ENCODE results near the gene TTC7B.

TTC7B gene

GRCh38 chr14:90674716-90675115 is 141.5 kb downstream of the TTC7B start:
- DNase-seq (ENCODE audit: low read depth), result no peak

GRCh38 chr14:90674043-90674670 is 142.1 kb downstream of the TTC7B start:
- DNase-seq (ENCODE audit: low read depth), result no peak

DNA sequence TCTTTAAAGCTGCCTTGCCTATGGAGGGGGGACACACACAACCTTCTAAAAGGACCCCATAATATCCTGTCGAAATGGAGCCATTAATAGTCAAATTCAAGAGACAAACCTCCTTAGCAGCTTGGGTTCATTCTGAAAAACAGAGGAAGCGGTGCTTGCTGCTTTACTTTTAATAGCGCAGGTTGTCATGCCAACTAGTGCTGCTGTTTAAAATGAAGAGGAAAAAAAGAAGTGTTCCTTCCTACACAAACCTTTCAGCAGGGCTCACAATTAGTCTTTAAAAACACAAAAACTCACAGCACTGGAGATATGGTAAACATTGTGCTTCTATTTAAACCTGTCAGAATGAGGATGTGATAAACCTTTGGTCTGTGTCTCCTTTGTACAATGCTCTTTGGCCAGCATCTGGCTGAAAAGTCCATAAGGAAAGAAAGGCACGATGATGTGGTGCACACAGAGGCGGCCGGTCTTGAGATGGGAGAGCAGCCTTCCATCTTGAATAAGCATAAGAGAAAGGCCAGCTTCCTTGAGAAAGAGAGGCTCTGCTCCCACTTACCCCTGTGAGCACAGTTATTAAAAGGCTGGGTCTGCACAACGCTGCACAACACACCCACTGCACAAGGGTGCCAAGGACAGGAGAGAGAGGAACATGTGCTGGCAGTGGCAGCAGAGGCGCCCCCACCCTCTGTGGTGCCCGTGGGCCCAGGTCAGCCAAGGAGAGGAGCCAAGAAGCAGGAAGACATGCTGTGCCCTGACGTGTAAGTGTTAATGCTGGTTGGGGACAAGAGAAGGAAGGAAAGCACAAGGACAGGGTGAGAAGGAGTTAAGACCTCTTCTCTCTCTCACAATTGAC is 144.6 kb downstream of the TTC7B start:
- DNase-seq (ENCODE audit: low read depth), result no peak

GRCh38 chr14:90669731-90670130 is 146.5 kb downstream of the TTC7B start:
- no peak for DNase-seq (ENCODE audit: low read depth)

DNA sequence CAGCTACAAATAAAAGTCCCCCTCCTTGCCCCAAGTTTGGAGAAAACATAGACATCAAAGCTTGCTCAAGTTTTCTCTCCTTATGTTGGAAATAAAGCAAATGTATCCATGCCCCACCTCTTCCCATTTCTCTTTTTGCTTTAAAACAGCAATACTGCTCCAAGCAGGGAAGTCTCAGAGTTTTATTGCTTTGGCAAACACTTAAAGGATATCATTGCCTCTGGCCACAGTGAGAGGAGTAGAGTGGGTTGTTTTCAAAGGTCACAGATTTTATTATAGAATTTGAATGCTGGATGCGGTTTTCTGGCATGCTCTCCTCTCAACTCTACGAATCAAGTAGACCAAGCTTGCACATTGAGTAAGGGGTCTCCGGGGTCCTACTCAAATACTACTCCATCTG is 149.7 kb downstream of the TTC7B start:
- no peak for DNase-seq (ENCODE audit: low read depth)

DNA sequence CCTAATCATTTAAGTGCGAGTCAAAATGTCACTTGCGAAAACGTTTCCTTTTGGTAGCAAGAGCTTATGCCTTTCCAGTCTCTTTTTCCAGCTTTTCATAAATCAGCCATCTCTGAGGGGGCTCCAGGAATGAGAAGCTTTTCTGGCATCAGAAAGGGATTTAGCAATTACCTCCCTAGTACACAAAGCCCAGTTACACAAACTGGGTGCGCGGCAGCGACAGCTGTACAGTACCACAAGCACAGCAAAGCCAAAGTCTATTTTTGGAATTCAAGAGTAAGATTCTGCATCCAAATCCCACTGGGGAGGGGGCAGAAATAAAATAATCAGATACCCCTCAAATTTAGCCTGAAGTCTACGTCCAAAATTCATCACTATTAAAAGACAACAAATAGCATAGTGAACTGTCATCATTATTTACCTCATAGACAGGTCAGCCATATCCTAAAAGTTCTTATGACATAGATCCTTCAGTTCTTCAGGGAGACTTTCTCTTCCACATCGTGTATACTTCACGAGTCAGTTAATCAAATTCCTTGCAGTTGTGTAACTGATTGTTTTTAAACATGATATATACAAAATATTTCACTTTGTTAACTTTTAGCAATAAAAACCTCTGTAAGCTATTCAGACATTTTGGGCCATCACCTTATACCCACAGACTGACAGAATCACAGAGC is 150.8 kb downstream of the TTC7B start:
- no peak for DNase-seq (ENCODE audit: low read depth)

DNA sequence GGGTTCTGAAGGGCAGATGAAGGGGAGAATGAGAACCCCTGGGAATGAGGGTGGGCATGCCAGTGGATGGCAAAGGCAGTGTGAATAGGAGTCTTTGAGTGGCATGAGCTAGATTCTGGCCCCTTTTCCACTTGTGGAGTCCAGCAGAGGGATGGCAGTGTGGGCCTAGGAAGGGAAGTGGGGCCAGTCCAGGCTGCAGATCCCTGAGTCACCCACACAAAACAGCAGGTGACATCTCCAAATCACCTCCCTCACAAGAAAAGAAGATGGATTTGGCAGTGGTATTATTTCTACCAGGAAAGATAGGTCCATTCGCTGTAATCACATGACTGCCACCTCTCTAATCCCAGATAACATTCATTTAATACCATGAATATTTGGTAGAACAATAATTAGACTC is 151.3 kb downstream of the TTC7B start:
- no peak for DNase-seq (ENCODE audit: low read depth)

DNA sequence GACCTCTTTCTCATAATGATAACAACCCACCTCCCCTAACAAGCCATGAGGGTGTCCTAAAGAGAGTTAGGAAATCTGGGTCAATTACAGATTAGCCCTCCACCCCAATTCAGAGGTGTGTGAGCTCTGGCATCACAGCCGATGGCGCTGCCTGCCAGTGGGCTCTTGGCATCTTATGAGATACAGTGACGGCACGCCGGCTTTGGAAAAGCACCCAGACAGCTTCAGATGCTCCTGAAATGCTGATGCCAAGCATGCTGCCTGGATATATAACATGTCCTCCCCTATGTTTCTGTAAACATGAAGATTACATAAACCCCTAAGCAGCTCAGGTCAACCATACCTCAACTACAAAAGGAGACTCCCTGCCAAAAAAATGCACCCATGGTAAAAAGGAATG is 152.6 kb downstream of the TTC7B start:
- no peak for DNase-seq (ENCODE audit: low read depth)

DNA sequence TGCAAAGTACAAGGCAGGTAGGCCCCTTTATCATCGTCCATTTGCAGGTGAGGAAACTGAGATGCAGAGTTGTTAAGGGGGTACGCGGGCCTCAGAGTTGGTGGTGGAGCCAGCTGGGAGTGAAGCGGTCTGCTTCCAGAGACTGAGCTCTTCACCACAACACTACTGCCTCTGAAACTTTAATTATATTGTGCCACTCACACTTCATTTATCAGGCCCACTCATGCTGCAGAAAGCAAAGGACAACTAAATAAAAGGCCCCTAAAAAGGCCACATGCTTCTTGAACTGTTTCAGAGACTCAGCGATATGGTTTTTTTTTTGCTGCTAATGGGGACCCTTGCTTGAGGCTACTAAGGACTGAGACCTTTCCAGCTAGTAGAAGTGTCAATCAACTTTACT is 153.1 kb downstream of the TTC7B start:
- DNase-seq (ENCODE audit: low read depth), result no peak

DNA sequence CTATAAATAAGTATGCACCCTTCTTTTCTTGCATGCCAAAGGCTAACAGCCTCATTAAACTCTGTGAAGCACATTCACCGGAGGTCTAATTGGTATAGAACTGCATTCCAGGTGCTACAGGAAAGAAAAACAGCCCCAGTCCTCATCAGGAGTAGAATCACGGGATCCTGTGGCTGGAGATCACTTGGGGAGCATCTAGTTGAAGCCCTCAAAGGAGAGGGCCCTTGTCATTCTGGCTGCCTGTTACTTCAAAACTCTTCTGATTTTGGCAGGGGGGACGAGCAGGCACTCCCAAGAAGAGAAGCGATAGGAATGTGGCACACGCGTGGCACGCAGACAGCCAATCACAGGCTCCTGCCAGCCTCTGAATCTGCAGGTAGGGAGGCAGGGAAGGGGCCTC is 154.4 kb downstream of the TTC7B start:
- no peak for DNase-seq (ENCODE audit: low read depth)

- no peak for DNase-seq (ENCODE audit: low read depth)
Observed at GRCh38 chr14:90660865-90661570, 155.2 kb downstream of the TTC7B start.

DNA sequence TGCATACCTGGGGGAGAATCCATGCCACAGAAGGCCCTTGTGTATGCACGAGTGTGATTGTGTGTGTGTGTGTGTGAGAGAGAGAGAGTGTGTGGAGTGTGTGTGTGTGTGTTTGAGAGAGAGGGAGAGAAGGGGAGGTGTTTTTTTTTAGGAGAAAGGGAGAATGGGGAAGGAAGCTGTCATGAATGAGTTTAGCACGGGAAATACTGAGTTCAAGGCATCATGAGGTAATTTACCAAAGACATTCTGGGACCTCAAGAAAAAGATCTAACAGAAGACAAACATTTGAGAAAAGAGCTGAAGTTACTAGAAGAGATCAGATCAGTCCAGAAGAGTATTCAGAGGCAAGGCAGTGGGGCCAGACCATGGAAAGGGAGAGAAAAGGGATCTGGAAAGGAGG is 157.1 kb downstream of the TTC7B start:
- DNase-seq (ENCODE audit: low read depth), result no peak

DNA sequence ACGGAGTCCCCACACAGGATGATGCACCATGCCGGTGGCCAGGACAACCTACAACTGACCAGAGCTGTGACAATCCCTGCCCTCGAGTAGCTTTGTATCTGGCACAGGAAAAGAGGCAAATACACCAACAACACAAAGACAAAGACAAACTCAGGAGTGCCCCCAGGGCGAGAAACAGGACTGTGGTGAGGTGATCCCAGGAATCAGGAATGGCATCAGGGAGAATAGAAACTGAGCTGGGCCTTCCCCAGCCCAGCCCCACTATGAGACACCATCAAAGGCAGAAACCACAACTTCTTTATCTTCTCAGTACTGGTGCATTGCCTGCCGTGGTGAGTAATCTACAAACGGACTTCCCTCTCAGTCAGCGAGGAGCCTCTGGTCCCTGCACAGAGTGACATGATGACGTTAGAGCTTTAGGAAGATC is 157.7 kb downstream of the TTC7B start:
- no peak for DNase-seq (ENCODE audit: low read depth)

GRCh38 chr14:90656973-90657372 is 159.3 kb downstream of the TTC7B start:
- DNase-seq (ENCODE audit: low read depth), result no peak

GRCh38 chr14:90655829-90656228 is 160.4 kb downstream of the TTC7B start:
- no peak for DNase-seq (ENCODE audit: low read depth)

DNA sequence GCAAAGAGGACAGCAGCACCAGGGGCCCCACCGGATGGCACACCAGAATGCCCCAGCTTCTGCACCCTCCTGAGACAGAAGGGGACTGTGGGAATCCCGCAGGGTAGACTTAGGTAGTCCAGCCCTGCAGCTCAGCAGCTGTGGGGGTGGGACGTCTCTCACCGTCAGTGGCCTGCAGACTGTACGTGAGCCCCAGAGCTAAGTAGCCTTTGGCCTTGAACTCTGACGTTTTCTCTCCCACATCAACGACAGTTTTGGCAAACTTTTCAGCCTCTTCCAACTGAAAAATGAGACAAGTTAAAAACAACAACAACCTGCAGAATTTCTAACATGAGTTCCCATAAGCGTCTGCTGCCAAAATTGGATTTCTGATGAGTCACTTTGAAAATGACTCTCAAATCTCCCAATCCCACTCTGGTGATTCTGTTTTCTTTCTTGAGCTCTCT is 161.4 kb downstream of the TTC7B start:
- DNase-seq (ENCODE audit: low read depth), result no peak

GRCh38 chr14:90652626-90653025 is 163.6 kb downstream of the TTC7B start:
- DNase-seq (ENCODE audit: low read depth), result no peak

DNA sequence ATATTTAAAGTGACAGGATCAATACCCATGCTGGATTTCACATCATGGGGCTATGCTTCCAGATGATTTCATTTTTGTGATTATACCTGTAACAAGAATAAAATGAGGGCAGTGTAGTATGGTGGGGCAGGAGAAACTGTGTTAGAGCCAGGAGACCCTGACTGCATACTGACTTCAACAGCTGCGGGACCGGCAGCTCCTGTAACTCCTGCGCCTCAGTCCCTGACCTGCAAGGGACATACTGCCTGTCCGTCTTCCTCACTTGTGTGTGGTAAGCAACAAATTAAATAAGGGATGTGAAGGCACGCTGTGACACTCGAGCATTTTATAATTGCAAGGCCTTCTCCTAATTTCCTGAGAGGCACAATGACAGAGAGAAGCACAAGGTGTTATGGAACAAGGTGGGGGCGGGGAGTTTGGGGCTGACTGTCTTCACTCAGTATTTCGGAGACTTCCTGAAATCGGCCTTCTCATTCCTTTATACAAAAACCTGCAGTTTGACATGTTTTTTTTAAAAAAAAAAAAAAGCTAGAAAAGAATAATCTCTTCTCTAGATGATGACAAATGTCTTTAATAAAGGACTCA is 164.2 kb downstream of the TTC7B start:
- no peak for DNase-seq (ENCODE audit: low read depth)

GRCh38 chr14:90651271-90651804 is 164.9 kb downstream of the TTC7B start:
- DNase-seq (ENCODE audit: low read depth), result no peak

GRCh38 chr14:90649557-90650135 is 166.6 kb downstream of the TTC7B start:
- DNase-seq (ENCODE audit: low read depth), result no peak

- DNase-seq (ENCODE audit: low read depth), result no peak
Observed at GRCh38 chr14:90649083-90649482, 167.1 kb downstream of the TTC7B start.

Data from stimulated activated CD8-positive, alpha-beta memory T cell treated with anti-CD3 and anti-CD28 coated beads, Interleukin-7, amount 100 ng/mL, for 24 hours (primary cell).